GM21447 (cell line): ENCODE results near the gene CPSF3.

Source experiments
- ATAC-seq: cut with Tn5 transposase; IDR thresholded peaks from one replicate; pipeline ENCODE4 v1.9.1; 2021; ENCODE audit not compliant: unreplicated experiment

The CPSF3 gene

GRCh38 chr2:9423100-9423921, at the start of gene CPSF3, which contains the start of gene ITGB1BP1:
TSS of gene CPSF3 (plus strand) at chr2:9423654. CDS start at chr2:9423774, 120 bp downstream.
TSS of gene ITGB1BP1 (minus strand) at chr2:9423528. CDS start at chr2:9418697, 4,831 bp downstream.
- peak; percentile 83 for ATAC-seq

- no peak for ATAC-seq
Measured at GRCh38 chr2:9374071-9374730, 49.3 kb upstream of the CPSF3 start.

DNA sequence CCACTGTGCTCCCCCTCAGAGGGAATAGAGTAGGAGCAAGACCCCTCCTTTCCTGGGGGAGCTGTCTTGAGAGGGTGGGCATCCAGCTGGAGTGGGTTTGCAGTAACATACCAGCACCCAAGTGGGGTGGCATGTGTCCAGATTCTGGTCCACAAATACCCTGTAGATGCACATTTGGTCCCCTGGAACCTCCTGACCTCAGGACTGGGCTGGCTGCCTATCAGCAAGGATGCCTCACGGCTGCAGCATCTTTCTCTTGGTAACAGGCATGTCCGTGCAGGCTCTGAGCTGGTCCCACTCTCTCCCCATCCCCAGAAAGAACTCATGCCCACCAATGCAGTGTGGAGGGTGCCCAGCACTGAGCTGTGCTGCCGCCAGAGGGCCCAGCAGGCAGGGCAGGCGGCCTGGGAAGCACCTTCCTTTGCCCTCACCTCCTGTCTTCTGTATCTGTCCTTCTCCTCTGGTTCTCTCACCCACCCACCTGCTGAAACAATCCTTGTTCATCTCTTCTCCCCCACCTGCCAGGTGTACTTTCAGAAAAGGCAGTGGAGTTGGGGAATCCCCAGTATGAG, 47.5 kb upstream of the CPSF3 start:
- no peak for ATAC-seq

DNA sequence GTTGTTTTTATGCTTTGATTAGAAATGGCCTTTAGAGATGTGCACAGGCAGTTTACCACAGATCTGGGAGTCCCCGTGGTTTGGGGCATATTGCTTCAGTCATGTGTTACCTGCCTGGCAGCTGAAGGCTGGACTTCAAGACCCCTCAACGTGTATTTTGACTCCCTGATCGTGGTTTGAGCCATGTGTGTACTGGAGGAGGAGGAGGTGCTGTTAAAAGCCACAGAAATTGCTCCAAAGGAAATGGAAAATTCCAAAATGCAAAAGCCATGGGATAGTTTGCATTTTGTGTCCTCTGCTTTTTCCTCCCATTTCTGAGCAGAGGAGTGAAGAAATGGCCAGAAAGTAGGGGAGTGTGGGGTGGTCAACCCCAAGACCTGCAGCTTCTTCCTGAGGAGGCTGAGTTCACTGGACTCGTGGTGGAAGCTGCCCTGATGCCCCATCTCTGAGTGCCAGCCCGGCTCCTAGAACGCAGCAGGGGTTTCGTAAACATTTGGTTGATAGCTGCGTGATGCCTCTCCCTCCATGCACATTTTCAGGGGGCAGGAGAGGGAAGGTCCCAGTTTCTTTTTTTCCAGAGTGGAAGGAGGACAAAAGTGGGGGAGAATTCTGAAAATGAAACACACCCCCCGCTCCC, 45.9 kb upstream of the CPSF3 start:
- ATAC-seq, result no peak

- no peak for ATAC-seq
Measured at GRCh38 chr2:9378433-9379390, 44.7 kb upstream of the CPSF3 start.

DNA sequence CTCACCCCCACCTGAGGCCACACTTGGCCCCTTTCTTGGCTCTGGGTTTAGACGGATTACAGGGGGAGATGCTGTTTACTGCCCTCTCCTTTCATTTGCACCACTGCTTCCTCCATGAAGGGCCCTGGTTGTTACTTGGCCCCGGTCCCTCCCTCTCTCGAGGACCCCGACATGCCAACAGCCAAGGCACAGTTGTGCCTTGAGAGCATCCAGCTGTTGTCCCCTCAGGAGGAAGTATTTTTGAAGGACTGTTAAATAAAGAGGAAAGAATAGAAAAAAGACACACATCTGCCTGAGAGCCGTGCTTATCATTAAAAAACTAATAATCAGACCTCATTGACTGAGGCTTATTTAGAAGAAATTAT, 44.1 kb upstream of the CPSF3 start:
- no peak for ATAC-seq

GRCh38 chr2:9380702-9381628, 42.5 kb upstream of the CPSF3 start:
- ATAC-seq, result no peak

DNA sequence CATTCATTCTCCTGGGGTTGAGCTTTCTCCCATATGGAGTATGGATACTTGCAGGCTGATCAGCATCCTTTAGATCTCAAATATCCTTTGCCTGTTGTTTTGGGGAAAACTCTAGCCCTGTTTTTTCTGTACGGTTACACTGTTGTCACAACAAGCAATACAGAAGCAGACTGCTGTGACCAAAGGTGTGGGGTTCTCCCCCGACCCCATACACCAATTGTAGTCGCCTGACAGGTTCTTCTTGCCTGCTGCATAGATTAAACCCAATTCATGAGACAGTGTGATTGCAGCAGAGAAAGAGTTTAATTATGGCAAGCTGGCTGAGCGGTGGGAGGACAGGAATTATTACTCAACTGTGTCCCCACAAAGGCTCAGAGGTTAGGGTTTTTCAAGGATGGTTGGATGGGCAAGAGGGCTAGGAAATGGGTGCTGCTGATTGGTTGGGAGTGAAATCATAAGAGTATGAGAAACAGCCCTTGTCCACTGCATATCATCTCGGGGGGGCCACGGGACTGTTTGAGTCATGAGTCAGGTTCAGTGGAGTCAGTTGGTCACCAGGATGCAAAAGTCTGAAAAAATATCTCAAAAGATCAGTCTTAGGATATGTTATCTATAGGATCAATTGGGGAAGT, 40.7 kb upstream of the CPSF3 start:
- no peak for ATAC-seq

DNA sequence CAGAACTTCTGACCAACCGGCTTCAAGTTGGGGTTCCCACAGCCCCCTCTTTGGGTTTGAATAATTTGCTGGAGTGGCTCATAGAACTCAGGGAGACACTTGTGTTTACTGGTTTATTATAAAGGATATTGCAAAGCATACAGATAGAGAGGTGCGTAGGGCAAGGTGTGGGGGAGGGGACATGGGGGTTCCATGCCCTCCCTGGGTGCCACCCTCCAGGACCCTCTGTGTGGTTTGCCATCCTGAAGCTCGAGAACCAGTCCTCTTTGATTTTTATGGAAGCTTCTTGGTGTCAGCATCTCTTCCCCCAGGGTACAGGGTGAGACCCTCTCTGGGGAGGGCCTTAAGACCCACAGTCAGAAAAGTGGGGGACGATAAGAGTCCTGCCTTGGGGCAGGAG, 38.9 kb upstream of the CPSF3 start:
- no peak for ATAC-seq

DNA sequence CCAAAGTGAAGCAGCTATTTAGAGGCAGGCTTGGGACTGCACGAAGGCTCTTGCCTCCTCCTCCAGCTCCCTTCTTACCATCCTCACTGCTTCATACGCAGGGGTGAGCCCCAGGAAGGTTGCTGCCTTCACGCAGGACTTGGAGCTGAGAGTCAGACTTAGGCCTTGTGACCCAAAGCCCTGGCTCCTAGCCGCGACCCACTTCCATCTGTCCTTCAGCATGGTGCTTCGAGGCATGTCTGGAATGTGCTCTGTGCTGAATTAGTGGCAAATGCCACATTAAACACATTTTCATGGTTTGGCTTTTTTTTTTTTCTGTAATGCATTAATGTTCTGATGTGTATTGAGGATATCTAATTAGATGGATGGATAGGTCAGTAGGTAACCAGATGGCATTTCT, 37.6 kb upstream of the CPSF3 start:
- ATAC-seq, result no peak

GRCh38 chr2:9388199-9388681, 35.2 kb upstream of the CPSF3 start:
- ATAC-seq, result no peak

DNA sequence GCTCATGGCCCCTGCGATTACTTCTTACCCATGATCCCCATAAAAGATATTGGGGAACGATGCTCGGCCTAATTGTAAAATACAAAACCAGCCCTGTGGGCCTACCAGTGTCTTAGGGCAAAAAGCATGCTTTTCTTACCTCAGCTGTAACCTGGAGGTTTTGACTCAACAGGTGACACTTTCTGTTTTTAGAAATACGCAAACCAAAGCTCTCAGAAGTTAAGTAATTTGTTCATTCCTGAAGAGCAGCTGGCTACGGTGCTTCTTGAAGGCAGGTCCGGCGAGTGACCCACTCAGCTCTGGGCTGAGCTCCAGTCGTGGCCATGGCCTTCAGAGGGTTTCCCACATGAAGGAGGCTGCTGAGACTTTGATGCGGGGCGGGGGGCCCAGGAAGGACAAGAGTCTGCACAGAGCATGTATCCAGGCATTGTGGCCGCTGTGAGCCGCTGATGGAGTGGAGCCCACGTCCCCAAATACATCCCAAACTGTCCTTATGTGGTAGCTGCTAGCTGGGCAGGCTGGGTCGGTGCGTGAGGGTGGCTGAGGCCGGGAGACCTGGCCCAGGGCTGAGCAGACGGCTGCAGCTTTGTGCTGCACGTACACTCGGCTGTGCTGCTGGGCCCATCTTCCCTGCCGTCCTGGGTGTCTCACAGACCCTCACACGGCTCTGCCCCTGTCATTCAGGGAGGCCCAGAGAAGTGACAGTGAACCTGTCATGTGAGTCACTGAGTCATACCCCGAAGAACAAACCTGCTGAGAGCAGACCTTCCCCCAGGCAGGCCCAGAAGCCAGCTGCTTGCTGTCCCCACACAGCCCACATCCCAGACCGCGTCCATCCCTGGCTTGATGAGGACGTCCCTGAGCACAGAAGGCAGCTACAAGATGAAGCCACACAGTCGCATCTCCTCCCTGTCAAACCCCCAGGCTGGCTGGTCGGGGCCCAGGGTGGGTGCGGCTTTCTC, 34.2 kb upstream of the CPSF3 start:
- no peak for ATAC-seq

DNA sequence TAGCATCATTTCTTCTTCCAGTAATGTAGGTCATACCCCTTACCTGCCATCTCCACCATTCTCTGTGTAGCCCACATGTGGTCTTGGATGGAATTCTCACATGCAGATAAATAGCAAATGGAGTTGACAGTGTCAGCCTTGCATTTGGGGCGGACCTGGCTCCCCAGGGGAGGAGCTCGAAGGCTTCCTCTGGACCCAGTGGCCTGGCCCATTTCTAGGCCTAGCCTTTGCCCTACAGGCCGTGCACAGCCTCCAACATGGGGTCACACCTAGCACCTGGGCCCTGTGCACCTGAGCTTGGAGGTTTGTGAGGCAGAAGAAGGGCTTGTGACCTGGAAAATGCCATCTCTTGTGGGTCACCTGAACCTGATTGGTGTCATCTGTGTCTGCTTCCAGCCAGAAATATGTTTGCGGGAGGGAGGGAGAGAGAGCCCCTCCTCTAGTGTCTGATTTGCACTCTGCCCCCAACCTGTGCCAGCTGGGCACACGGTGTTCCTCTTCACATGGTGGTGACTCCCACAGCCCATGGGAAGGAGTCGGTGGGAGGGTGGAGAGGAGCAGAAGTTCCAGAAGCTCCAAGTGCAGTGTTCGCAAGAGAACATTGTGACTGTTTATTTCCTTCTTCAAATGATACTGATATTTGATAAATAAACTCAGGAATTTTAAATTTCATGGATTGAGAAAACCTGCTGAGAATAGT, 33.2 kb upstream of the CPSF3 start:
- ATAC-seq, result no peak

GRCh38 chr2:9390991-9391390, 32.5 kb upstream of the CPSF3 start:
- ATAC-seq, result no peak

GRCh38 chr2:9391961-9392720, 31.3 kb upstream of the CPSF3 start:
- ATAC-seq, result no peak
